ENCODE measurements around the gene SLC1A5. TPM values are rescaled to one million over a fixed set of nuclear protein-coding genes. Genes with fewer than 3 reads are reported as not detected.

Gene SLC1A5
- polyA plus RNA-seq, 1 donor from 2014 or later, result 1.1 TPM

GRCh38 chr19:46728208-46728607 lies 60.2 kb downstream of the SLC1A5 start:
- H4K20me1 ChIP-seq (ENCODE audit: insufficient read depth), result peaks cover 16% of the 10 kb centered on the region
- H3F3A ChIP-seq (ENCODE audit: insufficient read depth, low read length, poor library complexity, severe bottlenecking), result no peaks in the 10 kb centered on the region
- peaks cover 3% of the 10 kb centered on the region for H3K36me3 ChIP-seq (ENCODE audit: insufficient read depth, low read length)
- no peaks in the 10 kb centered on the region for H3K9me3 ChIP-seq (ENCODE audit: low read length)
- H2AFZ ChIP-seq (ENCODE audit: low read depth, low read length), result no peak overlapping the region
- H3K9ac ChIP-seq (ENCODE audit: low read length), result no peak overlapping the region
- H3K27me3 ChIP-seq (ENCODE audit: insufficient read depth, low read depth, low read length), result no peaks in the 10 kb centered on the region
- H3K4me2 ChIP-seq (ENCODE audit: low read length), result no peak overlapping the region
- no peaks in the 10 kb centered on the region for H3K9me2 ChIP-seq (ENCODE audit: insufficient read depth, low read length)
- H3K4me3 ChIP-seq (ENCODE audit: low read length), result no peak overlapping the region
- no peak overlapping the region for H3K27ac ChIP-seq (ENCODE audit: low read length)
- peaks cover under 1% of the 10 kb centered on the region for H3K79me2 ChIP-seq (replicated peaks; ENCODE audit: insufficient read depth, low read length)
- TF ChIP-seq EZH2 (IDR thresholded peaks at IDR 0.05; ENCODE audit: borderline replicate concordance, insufficient read depth, low read length, poor library complexity, severe bottlenecking) (no peak), REST (IDR thresholded peaks at IDR 0.05; ENCODE audit: borderline replicate concordance) (no peak), MXI1 (conservative IDR thresholded peaks at IDR 0.05; ENCODE audit: poor library complexity, severe bottlenecking) (no peak), POLR2AphosphoS5 (IDR thresholded peaks at IDR 0.05) (no peak)

- Histone ChIP-seq H3K4me3 (ENCODE audit: low read length) (no peak overlapping the region), H3K27me3 (ENCODE audit: insufficient read depth, low read depth, low read length) (no peaks in the 10 kb centered on the region), H3K9me2 (ENCODE audit: insufficient read depth, low read length) (no peaks in the 10 kb centered on the region), H3K36me3 (ENCODE audit: insufficient read depth, low read length) (peaks cover 3% of the 10 kb centered on the region), H3K9me3 (ENCODE audit: low read length) (no peaks in the 10 kb centered on the region), H3F3A (ENCODE audit: insufficient read depth, low read length, poor library complexity, severe bottlenecking) (no peaks in the 10 kb centered on the region), H3K9ac (ENCODE audit: low read length) (no peak overlapping the region), H3K4me2 (ENCODE audit: low read length) (no peak overlapping the region), H2AFZ (ENCODE audit: low read depth, low read length) (no peak overlapping the region), H3K79me2 (replicated peaks; ENCODE audit: insufficient read depth, low read length) (no peaks in the 10 kb centered on the region), H4K20me1 (ENCODE audit: insufficient read depth) (peaks cover 13% of the 10 kb centered on the region), H3K27ac (ENCODE audit: low read length) (no peak overlapping the region)
- TF ChIP-seq TAF1 (IDR thresholded peaks at IDR 0.05; ENCODE audit: low read depth), result no peak
- TF ChIP-seq CTCF (IDR thresholded peaks at IDR 0.05; ENCODE audit: poor library complexity, severe bottlenecking), result no peak
- TF ChIP-seq RAD21 (conservative IDR thresholded peaks at IDR 0.05), result no peak
- no peak for TF ChIP-seq SMC3 (conservative IDR thresholded peaks at IDR 0.05; ENCODE audit: poor library complexity)
- TF ChIP-seq EP300 (conservative IDR thresholded peaks at IDR 0.05; ENCODE audit: poor library complexity, severe bottlenecking), result no peak
- TF ChIP-seq POLR2AphosphoS5 (IDR thresholded peaks at IDR 0.05), result no peak
- TF ChIP-seq REST (IDR thresholded peaks at IDR 0.05; ENCODE audit: borderline replicate concordance), result no peak
- no peak for TF ChIP-seq EZH2 (IDR thresholded peaks at IDR 0.05; ENCODE audit: borderline replicate concordance, insufficient read depth, low read length, poor library complexity, severe bottlenecking)
- TF ChIP-seq MXI1 (conservative IDR thresholded peaks at IDR 0.05; ENCODE audit: poor library complexity, severe bottlenecking), result no peak
Measured at GRCh38 chr19:46727757-46728156, 60.6 kb downstream of the SLC1A5 start.
